Measurements from ENCODE around the gene NMU. TPM values are rescaled to one million over a fixed set of nuclear protein-coding genes. Genes with fewer than 3 reads are reported as not detected.
"Not testable (repeated sequence)": the region's sequence is repeated elsewhere in the genome, so short reads cannot be mapped to it uniquely, and the experiment has no call there.

Gene NMU
- not detected for total RNA-seq
- long read RNA-seq: 0 reads

- ATAC-seq: no peak
- DNase-seq (ENCODE audit: missing footprints): peak; percentile 64
- intact Hi-C loops (cut with DNase I): no loop called here
Measured at GRCh38 chr4:55635741-55636655, at the start of gene NMU. NMU (minus strand) TSS chr4:55636298; CDS start chr4:55636192, 106 bp downstream.

GRCh38 chr4:55684276-55684675 is 48.2 kb upstream of the NMU start:
- DNase-seq (ENCODE audit: missing footprints): no peak
- ATAC-seq: no peak
- intact Hi-C loops (cut with DNase I): no loop called here

- ATAC-seq; intact Hi-C loops (cut with DNase I); DNase-seq (ENCODE audit: missing footprints): not testable (repeated sequence)
Measured at GRCh38 chr4:55682797-55683196, 46.7 kb upstream of the NMU start.

GRCh38 chr4:55682295-55682694 is 46.2 kb upstream of the NMU start:
- no peak for DNase-seq (ENCODE audit: missing footprints)

GRCh38 chr4:55681430-55681829 is 45.3 kb upstream of the NMU start:
- no peak for ATAC-seq
- intact Hi-C loops (cut with DNase I): no loop called here

More at GRCh38 chr4:55682295-55682694, 46.2 kb upstream of the NMU start:
- ATAC-seq: no peak
- intact Hi-C loops (cut with DNase I): no loop called here

GRCh38 chr4:55675196-55675793 is 39.2 kb upstream of the NMU start:
- no peak for ATAC-seq
- no peak for DNase-seq (ENCODE audit: missing footprints)
- intact Hi-C loops (cut with DNase I): no loop called here

More at GRCh38 chr4:55681430-55681829, 45.3 kb upstream of the NMU start:
- no peak for DNase-seq (ENCODE audit: missing footprints)

- ATAC-seq: no peak
- intact Hi-C loops (cut with DNase I): no loop called here
Measured at GRCh38 chr4:55673424-55673823, 37.3 kb upstream of the NMU start.

GRCh38 chr4:55671667-55672066 is 35.6 kb upstream of the NMU start:
- DNase-seq (ENCODE audit: missing footprints): no peak
- intact Hi-C loops (cut with DNase I): no loop called here
- ATAC-seq: no peak

More at GRCh38 chr4:55673424-55673823, 37.3 kb upstream of the NMU start:
- no peak for DNase-seq (ENCODE audit: missing footprints)

- DNase-seq (ENCODE audit: missing footprints): no peak
- ATAC-seq: no peak
- intact Hi-C loops (cut with DNase I): no loop called here
Measured at GRCh38 chr4:55670695-55671094, 34.6 kb upstream of the NMU start.

GRCh38 chr4:55668449-55668848 is 32.4 kb upstream of the NMU start:
- intact Hi-C loops (cut with DNase I): no loop called here
- no peak for ATAC-seq
- no peak for DNase-seq (ENCODE audit: missing footprints)

- ATAC-seq (no peak), DNase-seq (ENCODE audit: missing footprints) (no peak)
- intact Hi-C loops (cut with DNase I): no loop called here
Measured at GRCh38 chr4:55666535-55666934, 30.4 kb upstream of the NMU start.

GRCh38 chr4:55663145-55663544 is 27.0 kb upstream of the NMU start:
- DNase-seq (ENCODE audit: missing footprints) (no peak), ATAC-seq (no peak)
- intact Hi-C loops (cut with DNase I): no loop called here

GRCh38 chr4:55661398-55662056 is 25.4 kb upstream of the NMU start:
- no peak for ATAC-seq

GRCh38 chr4:55658657-55659056 is 22.6 kb upstream of the NMU start:
- no peak for ATAC-seq
- no peak for DNase-seq (ENCODE audit: missing footprints)
- intact Hi-C loops (cut with DNase I): no loop called here

More at GRCh38 chr4:55661398-55662056, 25.4 kb upstream of the NMU start:
- intact Hi-C loops (cut with DNase I): no loop called here
- no peak for DNase-seq (ENCODE audit: missing footprints)

GRCh38 chr4:55654131-55654530 is 18.0 kb upstream of the NMU start:
- DNase-seq (ENCODE audit: missing footprints) (no peak), ATAC-seq (no peak)
- intact Hi-C loops (cut with DNase I): no loop called here

GRCh38 chr4:55650483-55650882 is 14.4 kb upstream of the NMU start:
- intact Hi-C loops (cut with DNase I): no loop called here
- DNase-seq (ENCODE audit: missing footprints) (no peak), ATAC-seq (no peak)

- intact Hi-C loops (cut with DNase I): no loop called here
- DNase-seq (ENCODE audit: missing footprints): no peak
- ATAC-seq: no peak
Measured at GRCh38 chr4:55637272-55637820, 1.2 kb upstream of the NMU start.

- intact Hi-C loops (cut with DNase I): no loop called here
- no peak for DNase-seq (ENCODE audit: missing footprints)
- no peak for ATAC-seq
Measured at GRCh38 chr4:55636656-55636999, 530 bp upstream of the NMU start.

GRCh38 chr4:55635282-55635681 is 816 bp downstream of the NMU start:
- DNase-seq (ENCODE audit: missing footprints): no peak
- ATAC-seq: no peak
- intact Hi-C loops (cut with DNase I): no loop called here
